SK-N-SH (cell line): ENCODE data around the gene EIPR1. TPM values are rescaled to one million over a fixed set of nuclear protein-coding genes. Genes with fewer than 3 reads are reported as not detected.

Experiments used
- CTCF ChIA-PET: fragments of 300-600, 350-600 bp; formaldehyde crosslinking; extraction: SDS; loops from one replicate; lab custom pipeline; 2021; lab: Yijun Ruan, JAX
- POLR2A ChIA-PET: fragments of 350-600 bp; sonication (Branson Sonifier 250); formaldehyde crosslinking; extraction: SDS; loops from one replicate; lab custom pipeline; 2020; ENCODE audit warnings: antibody characterized with exemption, inconsistent platforms; lab: Yijun Ruan, JAX
- DNase-seq: peaks from one replicate; pipeline ENCODE4 v3.0.0; 2012
- H2AFZ ChIP-seq: fragments of 200-600 bp; sonication (generic); 2 replicates; pipeline ENCODE4 v1.8.1; 2016; ENCODE audit warnings: antibody characterized with exemption, mild to moderate bottlenecking, low read depth
- H3F3A ChIP-seq: fragments of 200-600 bp; sonication (generic); replicated peaks from 2 replicates; pipeline ENCODE3; 2016; ENCODE audit warnings: antibody characterized with exemption, mild to moderate bottlenecking; ENCODE audit not compliant: insufficient read depth
- H3K27ac ChIP-seq, 2 experiments: fragments of 200-500 bp in 1 of 2; fragments of 200-600 bp in 1 of 2; sonication (Bioruptor generic) in 1 of 2; sonication (generic), shearing (Covaris generic) in 1 of 2; 2 replicates each; pipeline versions ENCODE4 v1.5.1 to v1.6.1; 2014 to 2016; ENCODE audit warnings: low read depth in 2 of 2, inconsistent platforms in 1 of 2, low read length in 1 of 2, mild to moderate bottlenecking in 1 of 2, mixed read lengths in 1 of 2
- H3K27me3 ChIP-seq: fragments of 200-600 bp; sonication (generic), shearing (Covaris generic); 2 replicates; pipeline ENCODE4 v1.6.1; 2016; ENCODE audit warnings: mixed run types; ENCODE audit not compliant: insufficient read depth
- H3K36me3 ChIP-seq, 2 experiments: fragments of 200-500 bp in 1 of 2; fragments of 200-600 bp in 1 of 2; sonication (Bioruptor generic) in 1 of 2; sonication (generic) in 1 of 2; replicated peaks in 1 of 2; 2 replicates each; pipeline versions ENCODE3 to v1.5.1; 2014 to 2016; ENCODE audit warnings: low read length in 1 of 2, mild to moderate bottlenecking in 1 of 2; ENCODE audit not compliant: insufficient read depth in 2 of 2, control insufficient read depth in 1 of 2
- H3K4me1 ChIP-seq, 2 experiments: fragments of 200-500 bp in 1 of 2; fragments of 200-600 bp in 1 of 2; sonication (Bioruptor generic) in 1 of 2; sonication (generic), shearing (Covaris generic) in 1 of 2; 2 replicates each; pipeline versions ENCODE4 v1.5.1 to v1.6.1; 2014 to 2016; ENCODE audit warnings: low read depth in 1 of 2, low read length in 1 of 2, mixed run types in 1 of 2; ENCODE audit not compliant: insufficient read depth in 2 of 2, control insufficient read depth in 1 of 2
- H3K4me2 ChIP-seq: fragments of 200-600 bp; sonication (generic), shearing (Covaris generic); 2 replicates; pipeline ENCODE4 v1.6.1; 2017; ENCODE audit warnings: mixed run types
- H3K4me3 ChIP-seq, 2 experiments: fragments of 200-500 bp in 1 of 2; fragments of 200-600 bp in 1 of 2; sonication (Bioruptor generic) in 1 of 2; sonication (generic), shearing (Covaris generic) in 1 of 2; 2 replicates each; pipeline versions ENCODE4 v1.5.1 to v1.8.1; 2014 to 2016; ENCODE audit warnings: low read depth in 2 of 2, inconsistent platforms in 1 of 2, low read length in 1 of 2, mild to moderate bottlenecking in 1 of 2, mixed read lengths in 1 of 2, moderate library complexity in 1 of 2
- H3K79me2 ChIP-seq: fragments of 200-600 bp; sonication (generic); 2 replicates; pipeline ENCODE4 v1.8.1; 2017; ENCODE audit warnings: mild to moderate bottlenecking; ENCODE audit not compliant: insufficient read depth
- H3K9ac ChIP-seq: fragments of 200-600 bp; sonication (generic); 2 replicates; pipeline ENCODE4 v1.6.1; 2017; ENCODE audit warnings: mixed run types
- H3K9me2 ChIP-seq: fragments of 200-600 bp; sonication (generic); 2 replicates; pipeline ENCODE4 v1.6.1; 2017; ENCODE audit warnings: mixed run types
- H3K9me3 ChIP-seq: fragments of 200-600 bp; sonication (generic); 2 replicates; pipeline ENCODE4 v1.6.1; 2017; ENCODE audit warnings: mixed run types, mild to moderate bottlenecking, moderate library complexity
- H4K20me1 ChIP-seq: fragments of 200-600 bp; sonication (generic); 2 replicates; pipeline ENCODE4 v1.6.1; 2017; ENCODE audit warnings: mild to moderate bottlenecking, mixed run types; ENCODE audit not compliant: insufficient read depth
- GABPA ChIP-seq: IDR thresholded peaks from 2 replicates; pipeline ENCODE4 v1.4.0; 2012; ENCODE audit warnings: low read depth, mild to moderate bottlenecking
- RCOR1 ChIP-seq: fragments of 150-350 bp; IDR thresholded peaks from 2 replicates; pipeline ENCODE4 v1.6.1; 2017; ENCODE audit warnings: antibody characterized with exemption, low read length
- REST ChIP-seq: IDR thresholded peaks from 2 replicates; pipeline ENCODE4 v1.6.1; 2012; ENCODE audit warnings: mild to moderate bottlenecking, low read depth, low read length, moderate library complexity
- SIN3A ChIP-seq: IDR thresholded peaks from 2 replicates; pipeline ENCODE4 v1.6.1; 2012; ENCODE audit warnings: low read depth, mild to moderate bottlenecking, low read length, moderate library complexity, borderline replicate concordance
- USF1 ChIP-seq: IDR thresholded peaks from 2 replicates; pipeline ENCODE4 v1.4.0; 2012; ENCODE audit warnings: low read depth, borderline replicate concordance
- USF2 ChIP-seq: fragments of 150-350 bp; IDR thresholded peaks from 2 replicates; pipeline ENCODE4 v1.6.1; 2017; ENCODE audit warnings: antibody characterized with exemption, low read length, low read depth, borderline replicate concordance
- WGBS: methylation state at CpG from one replicate; pipeline ENCODE4 v1.1.6; 2017; ENCODE audit warnings: low lambda C conversion rate; 5-methylcytosine and 5-hydroxymethylcytosine counted together
- polyA plus RNA-seq, 3 experiments: library from polyadenylated mRNA; depleted of rRNA; stranded (reverse); fragments of >200 nt; gene quantifications; 2 replicates each; pipeline ENCODE4 v1.2.3, GENCODE V29; 2012

EIPR1 gene
- polyA plus RNA-seq, 1 of the 3 experiments (the other 2 are of a cell fraction) = 85.9 TPM

- Histone ChIP-seq H3K4me2 (no peak overlapping the region), H3K9me2 (no peaks in the 10 kb centered on the region), H3K79me2 (peaks cover 77% of the 10 kb centered on the region), H3K4me1 (peaks cover 0 to 25% of the 10 kb centered on the region in 2 experiments; a peak in 2 of 4 replicates), H3K27me3 (no peaks in the 10 kb centered on the region), H3K9ac (no peak overlapping the region), H4K20me1 (no peaks in the 10 kb centered on the region), H3K4me3 (peak overlapping the region in 1 of 2 experiments; percentile 20; a peak in 1 of 4 replicates), H3K36me3 (peaks cover 58 to 63% of the 10 kb centered on the region in 2 experiments), H3K27ac (no peak overlapping the region), H2AFZ (no peak overlapping the region), H3F3A (no peaks in the 10 kb centered on the region), H3K9me3 (peaks cover 18% of the 10 kb centered on the region; the same call in 1 of the 2 replicates)
- 89% methylated on average over 1 of the region's 1 CpG for WGBS
- ChIA-PET CTCF (interaction anchor here (0.6 to 3.5 kb wide), 5 partner anchors 12 to 806 kb away, joined by 3 to 29 read pairs (median 3); partner anchors contain the start of gene TRAPPC12), POLR2A (no interaction called here)
- DNase-seq = no peak
- TF ChIP-seq REST = no peak
These were observed 19.4 kb upstream of the EIPR1 start for GRCh38 chr2:3396920-3397559.

GRCh38 chr2:3392216-3392615, 14.6 kb upstream of the EIPR1 start:
- Histone ChIP-seq H3F3A (no peaks in the 10 kb centered on the region), H3K79me2 (peaks cover 89% of the 10 kb centered on the region), H3K27me3 (no peaks in the 10 kb centered on the region), H3K27ac (no peak overlapping the region), H3K9me2 (no peaks in the 10 kb centered on the region), H3K9me3 (peaks cover 16% of the 10 kb centered on the region; the same call in 1 of the 2 replicates), H3K36me3 (peaks cover 73% of the 10 kb centered on the region in 2 experiments), H4K20me1 (no peaks in the 10 kb centered on the region; the same call in 1 of the 2 replicates), H3K4me2 (no peak overlapping the region), H3K4me1 (no peaks in the 10 kb centered on the region), H2AFZ (no peak overlapping the region), H3K4me3 (no peak overlapping the region), H3K9ac (no peak overlapping the region)
- ChIA-PET POLR2A (interaction anchor here (1.8 kb wide), 1 partner anchor 11 kb away, joined by 5 read pairs; no protein-coding TSS in a partner anchor), CTCF (interaction anchor here (1.3 to 3.3 kb wide), 3 partner anchors 8 to 31 kb away, joined by 3 to 14 read pairs (median 5); partner anchors contain the start of gene TRAPPC12)
- DNase-seq = no peak
- TF ChIP-seq USF1 (no peak), GABPA (no peak), SIN3A (no peak), USF2 (no peak), RCOR1 (no peak)
- 97% methylated on average over 4 of the region's 4 CpGs for WGBS
